Hematopoietic multipotent progenitor cell treated with erythropoietin and hydrocortisone succinate and interleukin-3 and kit ligand, for 4 days (in vitro differentiated cells): ENCODE measurements around the gene TCL1A.
A peak's percentile ranks its signal among the peaks of the same experiment; 100 is the strongest.

Experiments used
- DNase-seq: peaks from one replicate; pipeline ENCODE4 v3.0.0-alpha.2; 2015

TCL1A gene

GRCh38 chr14:95703805-95704204 is 10.1 kb downstream of the TCL1A start:
- no peak for DNase-seq

DNA sequence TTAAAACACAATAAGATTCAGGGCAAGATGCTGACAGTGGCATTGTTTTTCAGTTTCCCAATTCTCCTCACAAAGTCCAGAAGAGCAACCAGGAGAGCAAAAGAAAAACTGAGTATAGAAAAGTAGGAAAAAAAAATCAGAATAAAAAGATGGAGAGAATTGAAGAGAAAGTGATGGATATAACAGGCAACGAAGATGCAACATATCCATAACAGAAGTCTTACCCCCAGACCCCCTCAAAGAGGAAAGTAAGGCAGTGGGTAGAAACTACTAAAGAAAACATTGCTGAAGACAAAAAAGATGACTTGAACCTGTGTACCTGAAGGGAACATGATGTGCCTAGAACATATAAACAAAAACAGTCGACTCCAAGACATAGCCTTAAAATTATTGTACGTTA is 10.6 kb downstream of the TCL1A start:
- DNase-seq = no peak

DNA sequence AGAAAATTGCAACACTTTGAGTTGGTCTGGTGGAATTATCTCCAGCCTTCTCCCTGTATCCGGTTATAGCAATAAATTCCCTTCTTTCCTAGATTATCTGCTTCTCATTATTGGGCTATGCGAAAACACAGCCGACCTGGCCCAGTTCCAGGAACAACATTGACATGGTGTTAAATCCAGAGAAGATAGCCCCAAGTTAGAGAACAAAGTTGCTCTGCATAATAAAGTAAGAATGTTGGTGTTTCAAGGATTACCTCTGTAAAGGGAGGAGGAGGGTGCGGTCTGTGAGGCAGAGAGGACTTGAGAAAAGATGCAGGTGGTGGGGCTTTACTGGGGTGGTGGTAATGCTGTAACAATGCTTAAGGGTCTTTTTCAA is 12.1 kb downstream of the TCL1A start:
- DNase-seq = no peak

GRCh38 chr14:95700221-95700976 is 13.5 kb downstream of the TCL1A start:
- DNase-seq = no peak

- no peak for DNase-seq
Observed at GRCh38 chr14:95699412-95699811, 14.5 kb downstream of the TCL1A start.

DNA sequence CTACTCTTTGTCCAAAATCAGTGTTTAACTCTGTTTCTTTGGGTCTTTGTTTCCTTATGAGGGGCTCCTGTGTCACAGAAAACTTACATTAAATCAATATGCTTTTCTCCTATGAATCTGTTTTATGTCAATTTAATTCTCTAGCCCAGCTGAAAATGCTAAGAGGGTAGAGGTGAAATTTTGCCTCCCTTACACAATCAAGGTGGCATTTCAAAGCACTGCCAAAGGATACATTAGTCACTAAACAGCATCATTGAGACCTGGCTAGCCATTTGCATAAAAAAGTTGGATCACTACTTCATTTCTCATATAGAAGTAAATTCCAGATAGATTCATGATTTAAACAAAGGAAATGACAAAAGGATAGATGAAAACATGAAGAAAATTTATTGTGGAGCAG is 15.6 kb downstream of the TCL1A start:
- no peak for DNase-seq

GRCh38 chr14:95697764-95698163 is 16.2 kb downstream of the TCL1A start:
- no peak for DNase-seq

GRCh38 chr14:95696741-95697140 is 17.2 kb downstream of the TCL1A start:
- DNase-seq = no peak

DNA sequence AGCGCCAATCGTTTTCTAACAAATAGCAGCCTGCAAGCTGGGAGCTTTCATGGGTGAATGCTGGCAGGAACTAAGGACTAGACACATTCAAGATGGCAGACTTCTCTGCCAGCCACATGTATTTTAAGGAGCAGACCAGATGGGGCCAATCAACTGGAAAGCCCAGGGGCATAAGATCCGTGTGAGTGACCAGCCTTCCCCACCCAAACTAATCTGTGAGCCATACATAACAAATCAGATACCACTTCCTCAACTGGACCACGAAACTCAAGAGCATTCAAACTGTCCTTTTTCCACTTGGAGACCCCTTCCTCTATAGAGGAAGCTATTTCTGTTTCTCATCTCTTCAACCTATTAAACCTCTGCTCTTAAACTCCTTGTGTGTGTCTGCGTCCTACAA is 18.0 kb downstream of the TCL1A start:
- DNase-seq = no peak

GRCh38 chr14:95695051-95695450 is 18.9 kb downstream of the TCL1A start:
- DNase-seq = no peak

GRCh38 chr14:95692109-95692508 is 21.8 kb downstream of the TCL1A start:
- no peak for DNase-seq

DNA sequence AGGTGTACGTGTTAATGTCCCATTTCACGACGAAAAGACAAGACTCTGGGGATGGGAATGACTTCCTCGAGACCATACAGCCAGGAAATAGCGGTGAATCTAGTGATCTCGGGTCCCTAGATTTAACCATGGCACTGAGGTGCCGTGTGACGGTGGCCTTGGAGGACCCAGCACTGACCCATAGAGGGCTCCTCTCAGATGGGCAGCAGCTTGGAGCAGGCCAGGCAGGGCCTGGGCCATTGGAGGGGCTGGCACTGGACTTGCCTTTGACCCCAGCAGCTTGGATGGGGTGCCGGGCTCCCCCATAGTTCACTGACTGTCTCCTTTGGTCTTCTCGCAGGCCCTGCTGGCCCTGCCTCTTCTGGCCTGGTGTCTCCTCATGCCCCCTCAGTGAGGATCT is 22.3 kb downstream of the TCL1A start:
- DNase-seq = no peak

DNA sequence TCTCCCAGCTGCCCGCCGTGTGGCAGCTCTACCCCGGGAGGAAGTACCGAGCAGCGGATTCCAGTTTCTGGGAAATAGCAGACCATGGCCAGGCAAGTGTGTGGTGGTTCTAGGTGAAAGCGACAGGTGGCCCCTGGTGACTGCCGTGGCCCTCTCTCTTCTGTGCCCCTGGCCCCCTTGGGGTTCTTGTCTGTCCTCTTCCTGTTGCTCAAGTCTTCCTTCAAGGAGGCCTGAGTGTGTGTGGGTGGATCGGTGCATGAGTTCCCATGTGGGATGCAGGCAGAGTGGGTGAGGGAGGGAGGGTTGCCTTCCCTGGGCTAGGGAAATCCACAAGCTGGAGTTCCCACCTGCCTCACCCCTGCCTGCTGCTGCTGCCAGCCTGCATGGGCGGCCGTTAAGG is 23.1 kb downstream of the TCL1A start:
- DNase-seq = no peak

DNA sequence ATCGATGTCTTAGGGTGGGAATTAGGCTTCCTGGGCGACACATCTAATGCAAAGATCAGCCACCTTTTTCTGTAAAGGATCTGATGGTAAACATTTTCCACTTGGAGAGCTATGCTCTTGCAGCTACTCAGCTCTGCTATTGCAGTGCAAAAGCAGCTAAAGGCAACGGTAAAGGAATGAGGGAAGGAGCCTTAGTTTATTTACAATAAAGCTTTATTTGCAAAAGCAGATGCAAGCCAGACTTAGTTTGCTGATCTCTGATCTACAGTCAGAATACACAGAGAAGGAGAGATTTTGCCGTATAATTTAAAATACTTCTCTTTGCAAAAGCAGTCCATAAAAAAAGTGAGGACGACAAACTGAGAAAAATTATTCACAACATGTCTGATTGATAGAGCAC is 24.5 kb downstream of the TCL1A start:
- no peak for DNase-seq

DNA sequence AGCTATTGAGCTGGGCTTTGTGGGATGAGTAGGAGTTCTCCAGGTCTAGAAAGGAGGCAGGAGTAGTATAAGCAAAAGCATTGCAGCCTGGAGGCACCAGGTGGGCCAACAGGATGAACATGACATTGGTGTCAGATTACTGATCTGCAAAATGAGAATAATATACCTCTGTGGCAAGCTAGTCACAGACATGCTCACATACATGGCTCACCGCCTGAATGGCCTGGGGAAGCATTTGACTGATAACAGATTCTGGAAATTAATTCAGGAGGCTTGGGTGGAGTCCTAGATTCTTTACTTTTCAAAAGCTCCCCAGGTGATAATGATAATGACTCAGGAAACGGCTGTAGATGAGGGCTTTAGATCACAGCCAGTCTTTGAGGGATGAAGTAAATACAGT is 27.0 kb downstream of the TCL1A start:
- no peak for DNase-seq

DNA sequence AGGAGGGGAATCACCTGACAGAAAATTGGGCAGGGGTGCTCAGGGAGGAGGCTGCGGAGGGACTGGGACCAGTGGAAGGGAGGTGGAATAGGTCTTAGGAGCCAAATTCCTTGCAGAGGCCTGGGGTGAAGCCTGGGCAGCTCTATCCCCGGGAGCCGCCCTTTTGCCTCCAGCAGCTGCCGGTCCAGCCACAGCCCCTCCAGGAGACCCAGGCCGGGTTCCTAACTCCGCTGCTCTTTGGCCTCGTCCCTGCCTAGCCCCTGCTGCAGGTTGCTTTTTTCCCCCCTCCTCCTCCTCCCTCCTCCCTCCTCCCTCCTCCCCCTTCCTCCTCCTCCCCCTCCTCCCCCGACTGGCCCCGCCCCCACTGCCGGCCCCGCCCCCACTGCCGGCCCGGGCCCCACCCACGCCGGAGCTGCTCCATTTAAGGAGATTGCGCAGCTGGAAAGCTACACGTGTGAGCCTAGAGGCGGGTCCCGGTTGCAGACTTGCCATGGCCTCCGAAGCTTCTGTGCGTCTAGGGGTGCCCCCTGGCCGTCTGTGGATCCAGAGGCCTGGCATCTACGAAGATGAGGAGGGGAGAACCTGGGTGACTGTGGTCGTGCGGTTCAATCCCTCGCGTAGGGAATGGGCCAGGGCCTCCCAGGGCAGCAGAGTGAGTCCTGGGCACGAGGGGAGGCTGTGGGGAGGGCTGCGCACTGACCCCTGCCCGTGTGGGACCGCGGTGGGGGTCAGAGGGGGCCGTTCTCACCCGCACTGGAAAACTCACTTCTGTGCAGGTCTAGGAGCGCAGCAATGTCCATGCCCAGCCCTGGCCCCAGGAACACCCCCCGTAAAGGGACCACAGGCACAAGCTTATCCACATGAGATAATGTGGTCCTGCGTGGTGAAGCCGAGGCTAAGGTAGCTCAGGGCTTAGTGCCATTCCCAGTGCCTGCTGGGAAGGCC is 27.7 kb downstream of the TCL1A start, which contains the start of gene TCL1B:
TCL1B (plus strand) TSS at position 449 of the 945 bp plus-strand sequence; CDS start at position 491, 42 bp downstream.
- DNase-seq = no peak

GRCh38 chr14:95683793-95684192 is 30.1 kb downstream of the TCL1A start:
- DNase-seq = peak; percentile 49

- DNase-seq = no peak
Observed at GRCh38 chr14:95681153-95681552, 32.8 kb downstream of the TCL1A start.

GRCh38 chr14:95679998-95680735 is 33.8 kb downstream of the TCL1A start:
- DNase-seq = no peak

- DNase-seq = no peak
Observed at GRCh38 chr14:95679148-95679815, 34.6 kb downstream of the TCL1A start.

DNA sequence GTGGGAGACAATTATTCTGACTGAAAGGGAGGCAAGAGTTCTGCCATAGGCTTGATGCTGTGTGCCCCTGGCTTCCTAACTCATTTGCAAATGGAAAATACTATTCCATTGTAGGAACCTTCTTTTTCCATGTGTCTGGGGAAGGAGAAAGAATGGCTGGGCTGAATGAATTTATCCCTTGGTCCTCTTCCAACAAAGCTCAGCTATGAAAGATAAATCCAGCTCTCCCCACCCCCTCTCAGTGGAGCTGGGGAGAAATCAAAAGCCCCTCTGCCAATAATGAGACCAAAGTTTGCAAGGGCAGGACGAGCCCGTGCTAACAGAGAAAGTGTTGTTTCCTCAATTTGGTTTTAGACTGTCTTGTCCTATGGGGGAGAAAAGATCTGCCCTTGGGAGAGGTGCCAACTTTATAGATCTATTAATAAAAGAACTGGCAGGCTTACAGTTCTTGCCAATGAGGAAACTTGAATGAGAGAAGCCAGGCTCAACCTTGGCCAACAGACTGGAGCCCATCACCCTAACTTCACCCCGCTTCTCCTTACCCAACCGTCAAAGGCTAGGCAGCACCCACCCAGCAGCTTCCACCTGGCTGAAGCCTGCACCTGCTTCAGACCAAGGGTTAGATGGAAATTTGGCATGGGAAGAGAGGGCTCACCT is 36.6 kb downstream of the TCL1A start:
- no peak for DNase-seq

- DNase-seq = no peak
Observed at GRCh38 chr14:95675486-95675885, 38.4 kb downstream of the TCL1A start.
